ENCODE measurements around the gene TCERG1L. TPM values are rescaled to one million over a fixed set of nuclear protein-coding genes. Genes with fewer than 3 reads are reported as not detected.

TCERG1L gene
- total RNA-seq, 1 experiment from 2014 or later: 0.05 TPM

DNA sequence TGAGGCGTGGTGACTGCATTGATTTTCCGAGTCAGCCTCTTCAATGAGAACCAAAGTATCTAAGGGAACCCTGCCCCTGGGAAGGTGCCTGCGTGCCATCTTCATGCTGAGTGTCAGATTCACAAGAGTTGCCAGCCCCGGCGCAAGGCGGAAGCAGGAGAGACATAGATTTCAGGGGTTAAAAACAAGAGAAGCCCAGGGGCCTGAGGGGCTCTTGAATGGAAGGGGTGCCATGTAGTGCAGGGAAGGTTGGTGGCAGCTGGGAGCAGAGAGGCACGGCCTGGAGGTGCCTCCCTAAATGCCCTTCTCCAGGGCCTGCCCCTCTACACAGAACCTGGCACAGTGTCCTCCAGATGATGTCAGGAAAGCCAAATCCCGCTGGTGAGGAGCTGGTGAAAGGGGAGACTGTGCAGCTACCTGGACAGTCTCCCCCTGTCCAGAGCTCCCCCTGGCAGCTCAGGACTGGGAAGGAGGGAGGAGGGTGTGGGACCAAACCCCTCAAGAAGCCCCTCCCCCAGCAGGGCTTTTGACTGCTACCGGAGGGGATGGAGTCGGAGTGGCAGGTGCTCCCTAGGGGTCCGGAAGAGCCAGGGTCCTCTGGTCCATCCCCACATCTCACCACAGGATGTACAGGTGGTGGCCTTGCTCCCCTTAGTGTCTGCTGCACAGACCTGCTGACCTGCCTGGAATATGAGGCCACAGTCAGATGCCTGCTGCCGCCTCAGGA is 137.9 kb downstream of the TCERG1L start:
- in situ Hi-C loops (cut with HindIII; ENCODE audit: low pct_unique_long_range_greater_than_20kb, low sequenced_read_pairs): no loop called here

DNA sequence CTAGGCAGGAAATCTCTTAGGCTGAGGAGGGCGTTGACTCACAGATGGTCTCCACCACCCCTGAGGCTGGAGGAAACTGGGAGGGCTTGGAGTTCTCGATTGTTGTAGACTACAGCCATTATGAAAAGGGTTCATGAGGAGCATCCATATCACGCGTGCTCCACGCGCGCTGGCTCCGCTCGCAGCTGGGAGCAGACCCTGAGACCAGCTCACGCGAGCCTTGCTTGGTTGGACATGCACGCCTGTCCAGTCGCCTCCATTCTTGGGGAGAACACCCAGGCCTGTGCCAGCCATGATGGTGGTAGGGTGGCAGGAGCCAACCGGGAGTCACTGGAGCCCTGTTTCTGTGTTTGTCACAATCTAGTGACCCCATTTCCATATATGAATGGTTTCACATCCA is 139.1 kb downstream of the TCERG1L start:
- DNase-seq (ENCODE audit: low read depth, low spot score): no peak
- in situ Hi-C loops (cut with HindIII; ENCODE audit: low pct_unique_long_range_greater_than_20kb, low sequenced_read_pairs): no loop called here

More for the DNA sequence above, 137.9 kb downstream of the TCERG1L start:
- DNase-seq (ENCODE audit: low read depth, low spot score): no peak

DNA sequence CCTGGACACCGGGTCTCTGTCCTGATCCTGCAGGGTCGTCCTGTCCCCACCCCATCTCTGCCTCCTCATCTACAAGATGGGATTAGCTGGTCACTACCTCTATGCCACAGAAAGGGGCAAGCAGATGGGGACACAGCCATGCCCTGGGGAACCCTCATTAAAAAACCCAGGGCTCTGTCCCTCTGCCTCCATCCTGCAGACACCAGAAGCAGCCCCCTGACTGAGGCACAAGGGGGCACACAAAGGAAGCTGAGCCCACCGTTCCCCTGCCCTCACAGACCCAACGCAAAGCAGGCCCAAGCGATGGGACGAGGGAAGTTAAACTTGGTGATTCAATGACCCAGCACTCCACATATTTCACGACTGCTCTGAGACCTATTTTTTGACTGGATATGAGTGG is 142.4 kb downstream of the TCERG1L start:
- DNase-seq (ENCODE audit: low read depth, low spot score): no peak
- in situ Hi-C loops (cut with HindIII; ENCODE audit: low pct_unique_long_range_greater_than_20kb, low sequenced_read_pairs): no loop called here

DNA sequence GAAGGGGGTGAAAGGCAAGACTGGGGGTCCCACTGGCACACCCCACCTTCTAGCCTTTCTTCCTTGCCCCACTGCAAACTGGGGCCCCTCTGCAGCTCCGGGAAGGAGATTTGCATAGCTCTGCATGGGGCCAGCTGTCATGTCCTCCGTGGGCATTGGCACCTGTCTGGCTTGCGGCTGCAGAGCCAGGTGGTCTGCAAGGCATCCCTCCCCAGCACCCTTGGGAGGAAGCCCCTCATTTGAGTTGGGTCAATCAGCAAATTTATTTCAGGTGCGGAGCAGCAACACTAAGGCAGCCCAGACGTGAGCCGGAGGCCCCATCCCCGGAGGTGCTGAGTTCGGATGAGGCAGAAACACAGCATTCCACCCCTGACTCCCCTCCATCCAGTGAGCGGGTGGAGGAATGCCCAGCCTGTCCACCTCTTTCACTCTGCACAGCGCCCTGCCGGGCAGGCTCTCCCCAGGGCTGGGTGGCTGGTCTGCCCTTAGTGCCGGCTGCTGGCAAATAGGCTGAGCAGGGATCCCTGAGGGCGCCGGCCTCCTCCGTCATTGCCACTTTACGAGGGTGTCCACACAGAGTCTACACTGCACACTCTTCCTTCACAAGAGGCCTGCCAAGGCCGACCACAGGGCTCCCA is 143.2 kb downstream of the TCERG1L start:
- in situ Hi-C loops (cut with HindIII; ENCODE audit: low pct_unique_long_range_greater_than_20kb, low sequenced_read_pairs): no loop called here
- no peak for DNase-seq (ENCODE audit: low read depth, low spot score)

DNA sequence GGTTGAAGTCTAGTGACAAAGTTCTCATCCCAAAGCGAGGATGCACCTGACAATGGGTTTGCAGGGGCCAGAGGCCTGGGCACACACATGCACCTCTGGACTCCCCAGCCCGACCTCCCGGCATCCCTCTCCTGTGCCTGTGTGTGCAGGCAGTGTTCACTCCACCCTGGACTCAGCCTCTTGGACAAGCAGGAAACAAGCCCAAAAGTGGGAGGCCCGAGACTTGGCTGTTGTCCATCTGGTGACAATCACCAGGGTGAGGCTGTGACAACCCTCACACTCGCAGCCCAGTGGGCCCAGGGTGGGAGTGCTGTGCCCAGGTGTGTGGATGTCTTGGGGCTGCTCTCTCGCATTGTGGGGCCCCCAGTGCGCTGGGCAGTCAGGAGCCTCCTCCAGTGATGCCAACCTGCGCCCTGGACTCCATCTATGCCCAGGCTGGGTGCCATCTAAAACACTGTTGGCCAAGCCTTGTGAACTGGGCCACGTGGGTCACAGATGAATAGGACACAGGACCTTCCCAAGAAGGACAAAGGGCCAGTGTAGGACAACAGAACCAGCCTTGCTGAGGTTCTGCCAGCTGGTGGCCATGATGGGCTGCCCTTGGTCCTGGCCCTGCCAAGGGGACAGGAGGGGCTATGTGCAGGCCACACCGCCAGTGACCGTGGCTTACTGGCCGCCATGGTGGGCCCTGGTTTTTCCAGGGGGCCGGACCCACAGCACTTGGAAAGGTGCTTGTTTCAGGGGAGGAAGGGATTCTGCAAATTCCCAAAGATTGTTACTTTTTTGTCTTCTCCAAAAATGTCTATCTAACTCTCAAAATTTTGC is 144.3 kb downstream of the TCERG1L start:
- no peak for DNase-seq (ENCODE audit: low read depth, low spot score)
- in situ Hi-C loops (cut with HindIII; ENCODE audit: low pct_unique_long_range_greater_than_20kb, low sequenced_read_pairs): no loop called here

DNA sequence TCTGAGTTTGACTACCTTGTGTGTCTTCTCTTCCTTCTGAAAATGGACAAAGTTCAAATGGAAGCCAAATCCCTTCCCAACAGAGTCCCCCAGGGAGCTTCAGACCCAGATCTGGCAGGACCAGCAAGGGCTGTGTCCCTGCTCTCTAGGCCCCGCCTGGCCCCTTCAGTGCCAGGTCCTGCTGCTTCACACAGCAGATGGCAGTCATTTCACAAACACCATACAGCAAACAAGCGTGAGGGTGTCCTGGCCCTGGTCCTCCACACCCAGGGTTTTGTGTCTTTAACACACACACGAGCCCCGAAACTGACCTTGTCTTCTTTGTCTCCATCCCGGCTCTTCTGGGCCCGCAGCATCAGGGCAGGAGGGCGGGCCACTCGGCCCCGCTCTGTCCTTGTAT is 145.0 kb downstream of the TCERG1L start:
- in situ Hi-C loops (cut with HindIII; ENCODE audit: low pct_unique_long_range_greater_than_20kb, low sequenced_read_pairs): no loop called here
- no peak for DNase-seq (ENCODE audit: low read depth, low spot score)

DNA sequence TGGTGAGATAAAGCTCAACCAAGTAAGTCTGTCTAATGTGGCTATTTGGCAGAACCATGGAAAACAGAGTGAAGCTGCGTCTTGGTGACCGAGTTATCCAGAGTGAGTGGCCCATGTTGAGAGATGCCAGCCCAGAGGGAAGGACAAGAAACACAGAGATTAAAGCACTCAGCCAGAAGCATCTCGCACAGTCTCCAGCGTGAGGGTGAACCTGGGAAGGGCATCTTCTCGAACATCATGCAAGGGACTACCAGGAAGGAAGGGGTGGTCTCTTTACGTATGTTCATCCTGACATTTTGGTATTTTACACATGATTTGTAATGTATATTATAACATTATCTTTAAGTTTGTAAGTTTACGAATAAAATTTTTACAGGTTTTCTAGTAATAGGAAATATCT is 146.4 kb downstream of the TCERG1L start:
- in situ Hi-C loops (cut with HindIII; ENCODE audit: low pct_unique_long_range_greater_than_20kb, low sequenced_read_pairs): no loop called here

DNA sequence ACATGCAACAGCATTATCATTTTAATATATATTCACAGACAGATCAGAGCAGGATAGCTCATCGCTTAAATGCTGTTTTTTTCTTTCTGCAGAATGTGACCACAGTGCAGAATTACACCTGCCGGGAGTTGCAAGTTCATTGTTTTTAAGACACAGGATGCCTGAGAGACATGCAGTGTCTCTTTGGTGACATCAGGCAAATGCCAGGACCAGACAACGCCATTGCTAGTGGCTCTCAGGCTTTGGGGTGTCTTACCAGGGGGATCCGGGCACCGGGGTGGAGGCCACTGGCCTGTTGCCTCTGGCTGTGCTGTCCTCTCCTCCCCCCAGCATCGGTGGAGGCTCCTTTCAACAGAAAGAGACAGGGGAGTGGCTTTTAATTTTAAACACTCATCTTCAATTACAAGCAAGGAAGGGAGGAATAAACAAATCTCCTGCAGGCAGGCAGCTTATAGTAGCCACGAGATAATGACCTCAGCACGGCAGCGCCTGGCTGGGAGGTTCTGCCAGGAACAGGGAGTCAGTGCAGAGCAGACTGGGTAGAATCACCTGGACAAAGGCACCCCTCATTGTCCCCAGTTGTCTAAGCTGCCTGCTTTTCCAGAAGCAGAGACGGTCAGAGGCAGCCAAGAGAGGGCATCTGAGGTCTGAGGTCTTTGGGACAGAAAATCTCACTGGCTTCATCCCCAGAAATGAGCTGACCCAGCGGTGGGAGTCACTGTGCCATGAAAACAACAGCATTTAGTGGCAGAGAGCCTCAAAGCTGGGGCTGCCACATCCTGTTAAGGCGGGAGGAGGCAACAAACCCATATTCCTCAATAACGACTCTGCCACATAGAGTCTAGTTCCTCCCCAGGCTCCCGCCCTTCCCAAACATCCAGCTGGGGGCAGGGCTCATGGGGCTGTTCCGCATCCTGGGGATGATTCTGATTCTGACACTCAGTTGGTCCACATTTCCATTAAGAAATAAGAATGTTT is 148.4 kb downstream of the TCERG1L start:
- in situ Hi-C loops (cut with HindIII; ENCODE audit: low pct_unique_long_range_greater_than_20kb, low sequenced_read_pairs): no loop called here
- no peak for DNase-seq (ENCODE audit: low read depth, low spot score)

More for the DNA sequence above, 146.4 kb downstream of the TCERG1L start:
- DNase-seq (ENCODE audit: low read depth, low spot score): no peak

DNA sequence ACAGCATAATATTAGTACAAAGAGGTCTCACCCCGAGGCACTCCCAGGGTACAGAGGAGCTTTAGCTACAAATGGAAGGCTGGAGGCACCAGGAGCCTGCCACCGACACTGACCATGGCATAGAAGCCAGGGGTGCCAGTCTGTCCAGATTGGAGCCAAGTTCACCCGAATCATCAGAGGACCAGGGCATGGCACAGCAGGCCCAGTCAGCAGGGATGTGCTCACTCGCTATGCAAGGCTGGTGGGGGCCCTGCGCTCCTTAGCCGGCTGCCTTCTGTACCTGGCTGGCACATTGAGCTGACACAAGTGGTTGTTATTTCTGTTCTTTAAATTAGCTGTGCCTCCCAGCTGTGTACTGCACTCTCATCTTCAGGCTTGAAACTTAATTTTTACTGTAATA is 149.3 kb downstream of the TCERG1L start:
- DNase-seq (ENCODE audit: low read depth, low spot score): no peak
- in situ Hi-C loops (cut with HindIII; ENCODE audit: low pct_unique_long_range_greater_than_20kb, low sequenced_read_pairs): no loop called here

DNA sequence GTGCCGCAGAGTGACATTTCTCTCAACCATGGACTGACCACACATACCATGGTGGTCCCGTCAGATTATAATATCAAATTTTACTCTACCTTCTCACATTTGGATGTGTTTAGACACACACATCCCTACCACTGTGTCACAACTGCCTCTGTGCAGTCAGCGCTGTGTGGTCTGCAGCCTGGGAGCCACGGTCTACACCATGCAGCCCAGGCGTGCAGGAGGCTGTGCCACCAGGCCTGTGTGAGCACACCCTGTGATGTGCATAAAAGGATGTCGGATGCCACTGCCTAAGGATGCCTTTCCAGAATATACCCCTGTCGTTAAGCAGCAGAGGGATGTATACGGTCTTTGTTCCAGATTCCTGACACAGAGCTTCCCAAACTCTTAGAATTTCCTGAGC is 150.4 kb downstream of the TCERG1L start:
- in situ Hi-C loops (cut with HindIII; ENCODE audit: low pct_unique_long_range_greater_than_20kb, low sequenced_read_pairs): no loop called here
- no peak for DNase-seq (ENCODE audit: low read depth, low spot score)

DNA sequence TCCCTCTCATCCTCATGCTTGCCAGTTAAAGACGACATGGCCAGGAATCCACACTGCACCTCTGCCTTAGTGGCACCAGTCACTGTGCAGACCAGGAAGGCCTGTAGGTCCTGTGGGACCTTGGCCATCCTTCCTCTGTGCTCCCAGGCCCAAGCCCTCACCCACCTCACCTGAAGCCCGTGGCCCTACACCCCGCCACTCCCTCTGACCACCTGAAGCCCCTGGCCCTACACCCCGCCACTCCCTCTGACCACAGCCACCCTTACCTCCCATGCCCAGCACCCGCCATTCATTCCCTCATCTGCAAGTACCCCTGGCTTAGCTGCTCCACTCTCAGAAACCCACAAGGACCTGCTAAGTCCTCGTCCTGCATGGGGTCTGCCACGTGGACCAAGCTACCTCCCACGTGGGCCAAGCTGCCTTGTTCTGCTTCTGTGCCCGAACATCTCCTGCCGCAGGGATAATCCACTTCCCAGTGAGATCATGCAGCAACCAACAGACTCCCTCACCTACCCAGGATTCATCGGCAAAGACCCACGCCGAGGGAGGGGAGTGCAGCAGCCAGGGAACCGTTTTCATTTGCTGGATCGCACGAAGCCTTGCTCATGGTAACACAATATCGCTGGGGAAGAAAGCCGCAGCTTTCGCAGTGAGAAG is 151.2 kb downstream of the TCERG1L start:
- no peak for DNase-seq (ENCODE audit: low read depth, low spot score)
- in situ Hi-C loops (cut with HindIII; ENCODE audit: low pct_unique_long_range_greater_than_20kb, low sequenced_read_pairs): no loop called here

DNA sequence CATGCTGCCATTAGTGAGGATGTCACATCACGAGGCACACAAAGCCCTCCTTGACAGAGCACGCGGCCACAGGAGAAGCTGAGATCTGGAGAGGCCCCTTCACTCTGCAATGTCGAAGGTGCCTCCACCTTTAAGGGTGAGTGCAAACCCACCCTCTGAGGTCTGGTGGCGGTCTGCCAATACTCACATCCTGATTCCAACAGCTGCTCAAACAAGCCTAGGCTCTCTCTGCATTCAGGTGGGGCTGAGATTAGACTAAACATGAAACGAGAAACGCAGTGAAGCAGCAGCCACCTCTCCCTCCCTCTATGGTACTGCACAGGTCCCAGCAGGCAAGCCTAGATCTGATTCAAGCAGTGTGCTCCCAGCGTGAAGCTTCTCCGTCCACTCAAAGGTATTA is 151.8 kb downstream of the TCERG1L start:
- in situ Hi-C loops (cut with HindIII; ENCODE audit: low pct_unique_long_range_greater_than_20kb, low sequenced_read_pairs): no loop called here

DNA sequence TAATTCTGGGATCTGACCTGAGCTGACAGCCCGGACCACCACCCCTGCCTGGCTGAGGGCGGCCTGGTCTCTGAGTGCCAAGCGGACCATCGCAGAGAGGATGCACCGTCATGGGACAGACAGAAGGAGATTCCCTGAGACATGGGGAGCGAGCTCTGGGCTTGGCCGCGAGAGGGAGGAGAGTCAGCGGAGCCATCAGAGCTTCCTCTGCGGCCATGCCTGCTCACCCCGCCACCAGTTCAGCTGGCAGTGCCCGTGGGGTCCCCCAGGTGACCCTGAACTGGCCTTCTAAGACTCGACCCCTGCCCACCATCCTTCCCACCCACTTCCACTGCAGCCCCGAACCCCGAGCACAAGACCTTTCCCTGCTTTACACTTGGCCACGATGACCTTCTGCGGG is 152.8 kb downstream of the TCERG1L start:
- in situ Hi-C loops (cut with HindIII; ENCODE audit: low pct_unique_long_range_greater_than_20kb, low sequenced_read_pairs): no loop called here
- no peak for DNase-seq (ENCODE audit: low read depth, low spot score)

More for the DNA sequence above, 151.8 kb downstream of the TCERG1L start:
- DNase-seq (ENCODE audit: low read depth, low spot score): no peak

DNA sequence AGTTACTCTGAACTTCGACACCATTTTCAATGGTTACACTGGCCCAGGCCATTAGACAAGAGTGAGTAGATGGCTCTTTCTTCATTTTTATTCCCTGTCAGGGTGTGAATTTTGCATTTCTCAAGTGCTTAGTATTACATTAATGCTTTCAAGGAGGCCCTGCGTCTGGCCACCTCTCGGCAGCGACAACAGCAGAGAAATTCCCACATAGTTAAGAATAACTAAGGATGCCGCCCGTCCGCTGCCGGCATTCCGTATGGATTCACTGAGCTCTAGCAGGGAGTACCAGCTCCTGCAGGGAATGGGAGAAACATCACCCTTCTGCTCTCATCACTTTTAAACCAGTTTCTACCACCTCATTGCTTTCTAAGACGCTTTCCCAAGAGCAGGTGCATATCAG is 153.6 kb downstream of the TCERG1L start:
- no peak for DNase-seq (ENCODE audit: low read depth, low spot score)
- in situ Hi-C loops (cut with HindIII; ENCODE audit: low pct_unique_long_range_greater_than_20kb, low sequenced_read_pairs): no loop called here

DNA sequence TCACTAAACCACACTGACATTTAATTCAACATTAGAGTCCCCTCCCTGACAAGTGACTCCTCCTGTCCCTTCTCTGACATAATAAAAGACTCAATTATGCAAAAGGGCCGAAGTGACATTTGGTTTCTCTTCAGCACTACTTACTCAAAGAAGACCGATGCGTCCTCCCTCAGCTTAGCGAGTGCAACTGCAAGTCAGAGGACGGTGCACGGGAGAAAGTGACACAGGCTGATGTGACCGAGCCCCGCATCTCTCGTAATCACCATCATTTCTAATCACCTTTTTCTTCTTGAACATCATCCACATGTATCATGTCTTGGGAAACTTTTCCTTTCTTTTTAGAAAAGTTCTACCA is 155.7 kb downstream of the TCERG1L start:
- in situ Hi-C loops (cut with HindIII; ENCODE audit: low pct_unique_long_range_greater_than_20kb, low sequenced_read_pairs): no loop called here
- DNase-seq (ENCODE audit: low read depth, low spot score): no peak

DNA sequence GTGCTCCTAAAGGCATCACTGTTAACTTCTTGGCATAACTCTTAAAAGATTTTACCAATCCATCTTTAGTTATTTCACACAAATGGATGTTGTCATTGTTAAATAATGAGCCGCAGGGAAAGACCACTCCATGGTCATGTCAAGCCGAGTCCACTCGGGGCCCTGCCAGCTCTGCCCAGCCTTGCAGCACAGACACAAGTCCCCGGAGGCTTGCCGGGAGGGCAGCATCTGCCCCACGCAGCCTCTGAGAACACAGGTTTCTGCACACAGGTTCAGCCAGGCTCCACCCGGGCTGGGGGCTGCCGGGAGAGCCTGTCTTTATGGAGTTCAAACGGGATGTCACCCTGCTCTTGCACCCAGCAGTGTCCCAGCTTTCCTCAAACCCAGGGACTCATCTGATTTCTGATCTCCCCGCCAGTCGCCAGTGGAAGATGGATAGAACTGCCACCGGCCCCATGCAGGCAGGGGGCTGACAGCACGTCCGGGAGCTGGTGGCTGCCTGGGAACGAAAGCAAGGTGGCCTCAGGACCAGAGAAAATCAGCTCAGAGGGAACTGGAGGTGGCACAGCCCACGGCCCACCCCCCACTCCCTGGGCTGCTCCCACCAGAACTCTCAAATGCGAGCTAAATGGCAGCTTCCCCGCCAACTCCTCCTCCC is 156.2 kb downstream of the TCERG1L start:
- in situ Hi-C loops (cut with HindIII; ENCODE audit: low pct_unique_long_range_greater_than_20kb, low sequenced_read_pairs): no loop called here
- DNase-seq (ENCODE audit: low read depth, low spot score): no peak
